ENCODE results near the gene HS3ST5. TPM values are rescaled to one million over a fixed set of nuclear protein-coding genes. Genes with fewer than 3 reads are reported as not detected.

Gene HS3ST5
- total and polyA plus RNA-seq, 2 donors from 2014 or later = 0.09 TPM; not detected in 1

DNA sequence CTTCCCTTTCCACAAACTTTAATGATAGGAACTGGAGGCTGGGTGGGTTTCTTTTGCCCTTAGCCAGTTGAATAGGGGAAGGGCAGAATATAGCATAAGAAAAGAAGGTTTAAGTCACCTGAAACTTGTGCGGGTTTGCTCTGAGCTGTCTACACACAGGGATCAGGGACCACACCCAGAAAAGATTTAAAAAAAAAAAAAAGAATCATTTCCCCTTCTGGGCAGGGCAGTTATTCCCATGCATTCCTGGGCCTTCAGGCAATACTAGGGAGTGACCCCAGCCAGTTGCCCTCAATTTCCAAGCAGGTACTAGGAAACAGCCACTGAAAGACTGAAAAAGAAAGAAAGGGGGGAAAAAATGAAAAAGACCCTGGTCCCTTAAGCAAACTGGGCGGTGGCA lies 332.3 kb downstream of the HS3ST5 start:
- TF ChIP-seq, protein P1, sequence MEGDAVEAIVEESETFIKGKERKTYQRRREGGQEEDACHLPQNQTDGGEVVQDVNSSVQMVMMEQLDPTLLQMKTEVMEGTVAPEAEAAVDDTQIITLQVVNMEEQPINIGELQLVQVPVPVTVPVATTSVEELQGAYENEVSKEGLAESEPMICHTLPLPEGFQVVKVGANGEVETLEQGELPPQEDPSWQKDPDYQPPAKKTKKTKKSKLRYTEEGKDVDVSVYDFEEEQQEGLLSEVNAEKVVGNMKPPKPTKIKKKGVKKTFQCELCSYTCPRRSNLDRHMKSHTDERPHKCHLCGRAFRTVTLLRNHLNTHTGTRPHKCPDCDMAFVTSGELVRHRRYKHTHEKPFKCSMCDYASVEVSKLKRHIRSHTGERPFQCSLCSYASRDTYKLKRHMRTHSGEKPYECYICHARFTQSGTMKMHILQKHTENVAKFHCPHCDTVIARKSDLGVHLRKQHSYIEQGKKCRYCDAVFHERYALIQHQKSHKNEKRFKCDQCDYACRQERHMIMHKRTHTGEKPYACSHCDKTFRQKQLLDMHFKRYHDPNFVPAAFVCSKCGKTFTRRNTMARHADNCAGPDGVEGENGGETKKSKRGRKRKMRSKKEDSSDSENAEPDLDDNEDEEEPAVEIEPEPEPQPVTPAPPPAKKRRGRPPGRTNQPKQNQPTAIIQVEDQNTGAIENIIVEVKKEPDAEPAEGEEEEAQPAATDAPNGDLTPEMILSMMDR (IDR thresholded peaks at IDR 0.05; ENCODE audit: borderline replicate concordance, extremely low read depth, insufficient read depth) = no peak
- H3K9ac ChIP-seq (ENCODE audit: low read length in 3 of 3) = no peak overlapping the region
- no peaks in the 10 kb centered on the region for H3K9me3 ChIP-seq (ENCODE audit: control insufficient read depth in 2 of 3, insufficient read depth in 1 of 3, low read length in 3 of 3)
- H3K27me3 ChIP-seq (ENCODE audit: control insufficient read depth, insufficient read depth, low read length) = no peaks in the 10 kb centered on the region
- no peak overlapping the region for H3K27ac ChIP-seq (ENCODE audit: low read depth in 2 of 2, low read length in 2 of 2)
- no peaks in the 10 kb centered on the region for H3K36me3 ChIP-seq (ENCODE audit: control insufficient read depth in 2 of 3, insufficient read depth in 3 of 3, low read length in 3 of 3)
- DNase-seq (no peak), FAIRE-seq (no peak)
- intact Hi-C loops (cut with DNase I) = no loop called here
- no peak overlapping the region for H3K4me3 ChIP-seq (ENCODE audit: low read length in 3 of 3)
- H3K4me1 ChIP-seq (ENCODE audit: control insufficient read depth in 2 of 3, insufficient read depth in 2 of 3, low read depth in 1 of 3, low read length in 3 of 3) = no peaks in the 10 kb centered on the region

DNA sequence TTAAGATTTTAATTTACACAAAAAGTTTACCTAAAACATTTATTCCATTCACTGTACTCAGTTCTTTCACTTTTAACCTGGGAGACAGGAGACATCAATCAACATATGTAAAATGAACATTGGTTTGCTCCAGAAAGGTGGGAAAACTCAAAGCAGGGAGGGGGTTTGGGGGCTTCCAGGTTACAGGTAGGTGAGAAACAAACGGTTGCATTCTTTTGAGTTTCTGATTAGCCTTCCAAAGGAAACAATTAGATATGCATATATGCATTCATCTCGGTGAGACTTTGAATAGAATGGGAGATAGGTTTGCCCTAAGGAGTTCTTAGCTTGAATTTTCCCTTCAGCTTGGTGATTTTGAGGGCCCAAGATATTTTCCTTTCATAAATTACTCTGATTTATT lies 333.6 kb downstream of the HS3ST5 start:
- intact Hi-C loops (cut with DNase I) = no loop called here
- Histone ChIP-seq H3K36me3 (ENCODE audit: control insufficient read depth in 2 of 3, insufficient read depth in 3 of 3, low read length in 3 of 3) (no peaks in the 10 kb centered on the region), H3K27ac (ENCODE audit: low read depth in 2 of 2, low read length in 2 of 2) (no peak overlapping the region), H3K9ac (ENCODE audit: low read length in 3 of 3) (no peak overlapping the region), H3K27me3 (ENCODE audit: control insufficient read depth, insufficient read depth, low read length) (no peaks in the 10 kb centered on the region), H3K9me3 (ENCODE audit: control insufficient read depth in 2 of 3, insufficient read depth in 1 of 3, low read length in 3 of 3) (no peaks in the 10 kb centered on the region), H3K4me3 (ENCODE audit: low read length in 3 of 3) (no peak overlapping the region), H3K4me1 (ENCODE audit: control insufficient read depth in 2 of 3, insufficient read depth in 2 of 3, low read depth in 1 of 3, low read length in 3 of 3) (no peaks in the 10 kb centered on the region)
- TF ChIP-seq, protein P1 (IDR thresholded peaks at IDR 0.05; ENCODE audit: borderline replicate concordance, extremely low read depth, insufficient read depth) = no peak
- FAIRE-seq = no peak
- DNase-seq = no peak

DNA sequence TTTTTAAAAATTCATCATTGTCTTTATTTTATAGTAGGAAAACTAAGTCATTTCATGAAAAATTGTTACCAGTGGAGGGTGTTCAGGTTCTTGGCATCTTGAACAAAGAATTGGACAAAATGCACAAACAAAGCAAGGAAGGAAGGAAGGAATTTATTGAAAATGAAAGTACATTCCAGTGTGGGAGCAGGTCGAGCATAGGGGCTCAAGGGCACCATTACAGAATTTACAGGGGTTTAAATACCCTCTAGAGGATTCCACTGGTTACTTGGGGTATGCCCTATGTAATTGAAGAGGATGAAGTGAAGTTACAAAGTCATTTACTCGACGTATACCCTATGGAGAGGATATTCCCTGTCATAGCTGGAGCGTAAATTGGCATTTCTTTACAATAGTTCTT lies 334.5 kb downstream of the HS3ST5 start:
- no peak overlapping the region for H3K27ac ChIP-seq (ENCODE audit: low read depth in 2 of 2, low read length in 2 of 2)
- intact Hi-C loops (cut with DNase I) = no loop called here
- no peak for FAIRE-seq
- H3K27me3 ChIP-seq (ENCODE audit: control insufficient read depth, insufficient read depth, low read length) = no peaks in the 10 kb centered on the region
- no peaks in the 10 kb centered on the region for H3K9me3 ChIP-seq (ENCODE audit: control insufficient read depth in 2 of 3, insufficient read depth in 1 of 3, low read length in 3 of 3)
- H3K9ac ChIP-seq (ENCODE audit: low read length in 3 of 3) = no peak overlapping the region
- no peak for DNase-seq
- no peaks in the 10 kb centered on the region for H3K4me1 ChIP-seq (ENCODE audit: control insufficient read depth in 2 of 3, insufficient read depth in 2 of 3, low read depth in 1 of 3, low read length in 3 of 3)
- no peak overlapping the region for H3K4me3 ChIP-seq (ENCODE audit: low read length in 3 of 3)
- H3K36me3 ChIP-seq (ENCODE audit: control insufficient read depth in 2 of 3, insufficient read depth in 3 of 3, low read length in 3 of 3) = no peaks in the 10 kb centered on the region
- TF ChIP-seq, protein P1 (IDR thresholded peaks at IDR 0.05; ENCODE audit: borderline replicate concordance, extremely low read depth, insufficient read depth) = no peak

DNA sequence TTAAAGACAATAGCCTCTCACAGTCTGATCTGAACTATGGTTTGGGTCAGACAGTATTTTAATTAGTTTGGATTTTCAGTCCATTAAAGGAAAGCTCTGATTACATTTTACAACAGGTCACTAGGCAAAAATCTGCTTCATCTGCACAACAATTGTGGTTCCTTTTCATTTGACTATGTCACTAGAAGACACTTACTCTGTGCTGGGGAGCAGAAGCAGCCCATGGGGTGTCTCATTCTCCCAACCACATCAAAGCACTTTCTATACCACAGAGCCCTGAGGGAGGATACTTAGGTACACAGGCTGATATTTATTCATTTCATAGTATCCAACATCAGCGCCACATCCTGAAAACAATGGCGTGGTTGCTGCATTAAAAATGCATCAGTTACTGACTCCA lies 335.3 kb downstream of the HS3ST5 start:
- H3K4me3 ChIP-seq (ENCODE audit: low read length in 3 of 3) = no peak overlapping the region
- intact Hi-C loops (cut with DNase I) = no loop called here
- TF ChIP-seq, protein P1 (IDR thresholded peaks at IDR 0.05; ENCODE audit: borderline replicate concordance, extremely low read depth, insufficient read depth) = no peak
- no peaks in the 10 kb centered on the region for H3K27me3 ChIP-seq (ENCODE audit: control insufficient read depth, insufficient read depth, low read length)
- DNase-seq = no peak
- no peaks in the 10 kb centered on the region for H3K9me3 ChIP-seq (ENCODE audit: control insufficient read depth in 2 of 3, insufficient read depth in 1 of 3, low read length in 3 of 3)
- no peak overlapping the region for H3K27ac ChIP-seq (ENCODE audit: low read depth in 2 of 2, low read length in 2 of 2)
- FAIRE-seq = no peak
- H3K4me1 ChIP-seq (ENCODE audit: control insufficient read depth in 2 of 3, insufficient read depth in 2 of 3, low read depth in 1 of 3, low read length in 3 of 3) = no peaks in the 10 kb centered on the region
- H3K9ac ChIP-seq (ENCODE audit: low read length in 3 of 3) = no peak overlapping the region
- H3K36me3 ChIP-seq (ENCODE audit: control insufficient read depth in 2 of 3, insufficient read depth in 3 of 3, low read length in 3 of 3) = no peaks in the 10 kb centered on the region
